Cardiac muscle cell (in vitro differentiated cells and primary cell): ENCODE data around the gene EIF3F. TPM values are rescaled to one million over a fixed set of nuclear protein-coding genes. Genes with fewer than 3 reads are reported as not detected.

ENCODE experiments used
- DNase-seq, 2 donors: peaks; one replicate each; pipeline versions ENCODE4 v3.0.0 to v3.0.0-alpha.2; 2010 to 2017; ENCODE audit warnings: low read depth in 1 of 2, low spot score in 1 of 2
- H3K27ac ChIP-seq: fragments of 200-600 bp; sonication (generic); 2 replicates; pipeline ENCODE4 v1.5.1; 2016
- H3K27me3 ChIP-seq: fragments of 200-600 bp; sonication (generic); 2 replicates; pipeline ENCODE4 v1.6.0; 2016; ENCODE audit warnings: control low read depth
- H3K36me3 ChIP-seq: fragments of 200-600 bp; sonication (generic); 2 replicates; pipeline ENCODE4 v1.5.1; 2016; ENCODE audit warnings: control low read depth
- H3K4me1 ChIP-seq: fragments of 200-600 bp; sonication (generic); 2 replicates; pipeline ENCODE4 v1.8.1; 2017; ENCODE audit warnings: low read depth, mild to moderate bottlenecking, mixed run types
- H3K4me3 ChIP-seq: fragments of 200-600 bp; sonication (generic); 2 replicates; pipeline ENCODE4 v1.5.1; 2016; ENCODE audit warnings: mild to moderate bottlenecking
- H3K9me3 ChIP-seq: fragments of 200-600 bp; sonication (generic); 2 replicates; pipeline ENCODE4 v1.5.1; 2017; ENCODE audit warnings: low read depth, mild to moderate bottlenecking, control low read depth
- polyA plus RNA-seq: library from polyadenylated mRNA; unstranded; fragments of >200 nt; fragmentation: Nextera tagmentation; extraction: Ambion mirVana; gene quantifications from 2 replicates; pipeline ENCODE4 v1.2.1, GENCODE V29; 2016
- total RNA-seq: library from RNA; depleted of rRNA; stranded (reverse); fragments of >200 nt; gene quantifications from 2 replicates; pipeline ENCODE4 v1.2.3, GENCODE V29; 2016
- TF ChIP-seq, protein P1 (sequence below): IDR thresholded peaks from 2 replicates; pipeline ENCODE4 v1.5.1; 2012; ENCODE audit warnings: low read depth, mild to moderate bottlenecking, low read length

EIF3F gene
- total and polyA plus RNA-seq, 2 experiments from 2014 or later, result 150 to 306 TPM

DNA sequence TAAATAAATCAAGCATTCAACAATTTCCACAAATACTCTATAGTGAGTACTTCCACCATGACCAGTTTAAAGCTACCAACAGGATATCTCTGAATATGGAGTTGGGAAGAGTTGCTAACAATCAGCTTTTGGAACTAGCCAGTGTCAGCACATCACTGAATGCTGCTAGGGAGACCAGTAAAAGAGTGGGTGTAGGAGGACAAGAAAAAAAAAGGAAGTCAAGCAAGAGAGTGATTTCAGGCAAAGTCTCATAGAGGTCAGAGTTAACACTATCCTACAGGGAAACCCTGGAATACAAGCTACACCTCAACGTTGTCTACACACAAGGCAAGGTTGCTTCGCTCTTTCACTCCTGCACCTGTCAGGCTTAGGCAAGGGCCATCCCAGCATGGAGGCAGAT is 24.2 kb downstream of the EIF3F start:
- Histone ChIP-seq H3K4me3 (no peak overlapping the region), H3K36me3 (no peaks in the 10 kb centered on the region), H3K27me3 (peaks cover 15% of the 10 kb centered on the region), H3K9me3 (no peaks in the 10 kb centered on the region), H3K4me1 (no peaks in the 10 kb centered on the region), H3K27ac (no peak overlapping the region)
- no peak for DNase-seq
- TF ChIP-seq, protein P1, sequence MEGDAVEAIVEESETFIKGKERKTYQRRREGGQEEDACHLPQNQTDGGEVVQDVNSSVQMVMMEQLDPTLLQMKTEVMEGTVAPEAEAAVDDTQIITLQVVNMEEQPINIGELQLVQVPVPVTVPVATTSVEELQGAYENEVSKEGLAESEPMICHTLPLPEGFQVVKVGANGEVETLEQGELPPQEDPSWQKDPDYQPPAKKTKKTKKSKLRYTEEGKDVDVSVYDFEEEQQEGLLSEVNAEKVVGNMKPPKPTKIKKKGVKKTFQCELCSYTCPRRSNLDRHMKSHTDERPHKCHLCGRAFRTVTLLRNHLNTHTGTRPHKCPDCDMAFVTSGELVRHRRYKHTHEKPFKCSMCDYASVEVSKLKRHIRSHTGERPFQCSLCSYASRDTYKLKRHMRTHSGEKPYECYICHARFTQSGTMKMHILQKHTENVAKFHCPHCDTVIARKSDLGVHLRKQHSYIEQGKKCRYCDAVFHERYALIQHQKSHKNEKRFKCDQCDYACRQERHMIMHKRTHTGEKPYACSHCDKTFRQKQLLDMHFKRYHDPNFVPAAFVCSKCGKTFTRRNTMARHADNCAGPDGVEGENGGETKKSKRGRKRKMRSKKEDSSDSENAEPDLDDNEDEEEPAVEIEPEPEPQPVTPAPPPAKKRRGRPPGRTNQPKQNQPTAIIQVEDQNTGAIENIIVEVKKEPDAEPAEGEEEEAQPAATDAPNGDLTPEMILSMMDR, result no peak

DNA sequence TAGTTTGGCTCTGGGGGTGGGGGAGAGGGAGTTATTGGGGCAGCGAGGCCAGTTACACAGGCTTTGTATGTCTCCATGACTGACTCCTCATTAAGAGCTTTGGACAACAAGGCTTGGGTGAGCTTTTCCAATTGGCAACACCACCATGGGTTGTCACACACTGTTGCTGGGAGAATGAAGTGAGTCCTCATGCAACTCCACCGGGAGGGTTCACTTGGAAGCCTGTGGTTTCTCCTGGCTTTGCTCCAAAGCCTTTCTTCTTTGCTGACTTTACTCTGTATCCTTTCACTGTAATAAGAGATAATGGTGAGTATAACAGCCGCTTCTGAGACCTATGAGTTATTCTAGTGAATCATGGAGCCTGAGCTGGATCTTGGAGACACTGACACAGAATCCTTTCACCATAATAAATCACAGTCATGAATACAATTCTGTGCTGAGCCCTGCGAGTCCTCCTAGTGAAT is 24.9 kb downstream of the EIF3F start:
- Histone ChIP-seq H3K4me1 (no peaks in the 10 kb centered on the region), H3K36me3 (no peaks in the 10 kb centered on the region), H3K27ac (no peak overlapping the region), H3K27me3 (peaks cover 21% of the 10 kb centered on the region), H3K4me3 (no peak overlapping the region), H3K9me3 (no peaks in the 10 kb centered on the region)
- TF ChIP-seq, protein P1, result no peak
- DNase-seq, result peak in 1 of 2 donors; percentile 88

DNA sequence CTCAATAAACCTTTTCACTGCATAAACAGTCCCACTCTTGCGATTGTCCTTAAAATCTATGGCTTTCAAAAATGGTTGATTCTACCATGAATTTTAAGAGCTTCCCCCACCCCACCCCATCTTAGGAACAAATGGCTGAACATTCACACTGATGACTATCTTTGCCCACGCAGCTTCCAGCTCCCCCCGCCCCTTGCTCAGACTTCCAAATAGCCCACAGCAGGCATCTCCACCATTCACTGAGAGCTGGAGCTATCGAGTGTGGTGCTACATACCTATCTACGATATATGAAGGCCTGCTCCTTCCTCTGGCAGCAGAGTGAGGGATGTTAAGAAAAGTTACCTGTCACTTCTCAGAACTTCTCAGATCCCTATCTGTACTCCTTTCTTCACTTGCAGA is 26.7 kb downstream of the EIF3F start:
- H3K9me3 ChIP-seq, result no peaks in the 10 kb centered on the region
- H3K36me3 ChIP-seq, result no peaks in the 10 kb centered on the region
- no peak for DNase-seq
- no peaks in the 10 kb centered on the region for H3K4me1 ChIP-seq
- TF ChIP-seq, protein P1, result no peak
- no peak overlapping the region for H3K27ac ChIP-seq
- H3K4me3 ChIP-seq, result no peak overlapping the region
- H3K27me3 ChIP-seq, result peaks cover 39% of the 10 kb centered on the region

DNA sequence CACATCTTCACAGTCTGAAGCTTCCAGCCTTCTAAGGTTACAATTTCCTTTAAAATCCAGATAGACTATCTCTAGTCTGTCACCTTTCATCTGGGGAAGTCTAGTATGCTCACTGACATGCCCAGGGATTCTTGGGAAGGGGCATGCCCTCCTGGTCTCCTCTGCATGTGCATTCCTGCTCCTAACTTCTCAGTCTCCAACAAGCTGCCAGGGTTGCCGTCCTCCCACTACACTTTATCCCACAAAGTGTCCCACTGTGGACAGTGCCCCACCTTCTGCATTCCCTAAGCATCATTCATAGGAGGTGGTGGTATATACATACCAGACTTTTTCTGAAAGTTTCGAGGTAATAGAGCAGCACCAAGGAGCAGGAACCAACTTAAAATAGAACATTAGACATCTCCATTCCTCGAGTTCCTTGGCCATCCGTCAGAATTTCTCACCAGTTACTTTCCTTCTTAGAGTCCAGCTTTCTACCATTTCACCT is 28.7 kb downstream of the EIF3F start:
- Histone ChIP-seq H3K36me3 (no peaks in the 10 kb centered on the region), H3K27me3 (peaks cover 57% of the 10 kb centered on the region), H3K9me3 (no peaks in the 10 kb centered on the region), H3K4me3 (no peak overlapping the region), H3K4me1 (no peaks in the 10 kb centered on the region), H3K27ac (no peak overlapping the region)
- no peak for DNase-seq
- TF ChIP-seq, protein P1, result no peak

DNA sequence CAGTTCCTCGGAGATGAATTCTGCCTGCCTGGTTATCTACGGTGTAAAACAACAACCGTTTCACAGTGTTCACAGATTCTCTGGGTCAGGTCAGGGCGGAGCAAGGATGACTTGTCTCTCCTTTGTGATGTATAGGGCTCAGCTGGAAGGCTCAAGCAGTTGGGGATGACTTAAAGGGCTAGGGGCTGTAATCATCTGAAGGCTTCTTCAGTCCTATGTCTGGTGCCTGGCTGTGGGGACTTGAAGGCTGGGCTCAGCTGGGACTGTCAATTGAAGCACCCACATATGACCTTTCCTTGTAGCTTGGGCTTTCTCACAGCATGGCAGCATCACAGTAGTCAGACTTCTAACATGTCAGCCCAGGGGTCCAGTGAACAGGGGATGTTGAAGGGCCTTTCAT is 29.3 kb downstream of the EIF3F start:
- H3K27me3 ChIP-seq, result peaks cover 62% of the 10 kb centered on the region
- no peak overlapping the region for H3K4me3 ChIP-seq
- TF ChIP-seq, protein P1, result no peak
- H3K9me3 ChIP-seq, result no peaks in the 10 kb centered on the region
- H3K36me3 ChIP-seq, result no peaks in the 10 kb centered on the region
- DNase-seq, result no peak
- no peak overlapping the region for H3K27ac ChIP-seq
- no peaks in the 10 kb centered on the region for H3K4me1 ChIP-seq
